Stimulated activated naive CD8-positive, alpha-beta T cell treated with anti-CD3 and anti-CD28 coated beads, Interleukin-15, amount 100 ng/mL, for 72 hours (primary cell): Measurements from ENCODE around the gene ZSCAN21.

Source experiments
- ATAC-seq: fragments of 150-1000 bp; cut with Tn5 transposase; 2 replicates; pipeline ENCODE4 v1.10.0; 2021; ENCODE audit warnings: mild to moderate bottlenecking, moderate library complexity
- DNase-seq, 2 donors: peaks; one replicate each; pipeline ENCODE4 v3.0.0; 2021 to 2022
- H3K27ac Mint-ChIP-seq, 2 donors: one replicate each; pipeline ENCODE4 v1.8.0; 2022; ENCODE audit warnings: mild to moderate bottlenecking in 2 of 2, mixed read lengths in 2 of 2, moderate library complexity in 2 of 2
- H3K27me3 Mint-ChIP-seq: one replicate; pipeline ENCODE4 v1.8.0; 2022; ENCODE audit warnings: mixed read lengths
- H3K4me1 Mint-ChIP-seq: one replicate; pipeline ENCODE4 v1.8.0; 2022; ENCODE audit warnings: mild to moderate bottlenecking, mixed read lengths
- H3K4me3 Mint-ChIP-seq, 2 donors: one replicate each; pipeline ENCODE4 v1.8.0; 2022; ENCODE audit warnings: mild to moderate bottlenecking in 2 of 2, mixed read lengths in 2 of 2, moderate library complexity in 1 of 2
- H3K9me3 Mint-ChIP-seq, 2 donors: one replicate each; pipeline ENCODE4 v1.8.0; 2022; ENCODE audit warnings: mixed read lengths in 2 of 2

Gene ZSCAN21

DNA sequence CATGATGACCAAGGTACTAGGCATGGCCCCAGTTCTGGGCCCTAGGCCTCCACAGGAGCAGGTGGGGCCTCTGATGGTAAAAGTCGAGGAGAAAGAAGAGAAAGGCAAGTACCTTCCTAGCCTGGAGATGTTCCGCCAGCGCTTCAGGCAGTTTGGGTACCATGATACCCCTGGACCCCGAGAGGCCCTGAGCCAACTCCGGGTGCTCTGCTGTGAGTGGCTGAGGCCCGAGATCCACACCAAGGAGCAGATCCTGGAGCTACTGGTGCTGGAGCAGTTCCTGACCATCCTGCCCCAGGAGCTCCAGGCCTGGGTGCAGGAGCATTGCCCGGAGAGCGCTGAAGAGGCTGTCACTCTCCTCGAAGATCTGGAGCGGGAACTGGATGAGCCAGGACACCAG is 7.4 kb downstream of the ZSCAN21 start:
- DNase-seq (no peak), ATAC-seq (no peak)
- Mint-ChIP-seq H3K27ac (no peak overlapping the region), H3K27me3 (no peaks in the 10 kb centered on the region), H3K4me1 (peaks cover 6% of the 10 kb centered on the region), H3K4me3 (no peak overlapping the region), H3K9me3 (no peaks in the 10 kb centered on the region)

DNA sequence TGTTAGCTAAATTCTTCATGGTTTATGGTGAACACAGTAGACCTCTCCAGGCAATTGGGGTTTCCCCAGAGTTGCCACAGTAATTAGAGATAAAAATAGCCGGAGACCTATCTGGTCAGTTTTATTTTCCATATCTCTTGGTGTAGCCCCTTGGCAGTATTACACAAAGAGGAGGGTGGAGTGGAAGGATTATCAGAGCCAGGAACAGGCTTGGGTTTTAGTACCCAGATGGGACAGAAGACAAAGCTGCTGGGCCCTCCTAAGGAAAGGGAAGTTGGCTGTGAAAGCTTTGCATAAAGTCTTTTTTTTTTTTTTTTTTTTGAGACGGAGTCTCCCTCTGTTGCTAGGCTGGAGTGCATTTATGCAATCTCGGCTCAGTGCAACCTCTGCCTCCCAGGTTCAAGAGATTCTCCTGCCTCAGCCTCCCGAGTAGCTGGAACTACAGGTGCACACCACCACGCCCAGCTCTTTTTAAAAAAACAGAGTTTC is 9.7 kb downstream of the ZSCAN21 start:
- ATAC-seq (no peak), DNase-seq (no peak)
- Mint-ChIP-seq H3K4me1 (peaks cover 6% of the 10 kb centered on the region), H3K27ac (no peak overlapping the region), H3K27me3 (no peaks in the 10 kb centered on the region), H3K9me3 (no peaks in the 10 kb centered on the region), H3K4me3 (no peak overlapping the region)

DNA sequence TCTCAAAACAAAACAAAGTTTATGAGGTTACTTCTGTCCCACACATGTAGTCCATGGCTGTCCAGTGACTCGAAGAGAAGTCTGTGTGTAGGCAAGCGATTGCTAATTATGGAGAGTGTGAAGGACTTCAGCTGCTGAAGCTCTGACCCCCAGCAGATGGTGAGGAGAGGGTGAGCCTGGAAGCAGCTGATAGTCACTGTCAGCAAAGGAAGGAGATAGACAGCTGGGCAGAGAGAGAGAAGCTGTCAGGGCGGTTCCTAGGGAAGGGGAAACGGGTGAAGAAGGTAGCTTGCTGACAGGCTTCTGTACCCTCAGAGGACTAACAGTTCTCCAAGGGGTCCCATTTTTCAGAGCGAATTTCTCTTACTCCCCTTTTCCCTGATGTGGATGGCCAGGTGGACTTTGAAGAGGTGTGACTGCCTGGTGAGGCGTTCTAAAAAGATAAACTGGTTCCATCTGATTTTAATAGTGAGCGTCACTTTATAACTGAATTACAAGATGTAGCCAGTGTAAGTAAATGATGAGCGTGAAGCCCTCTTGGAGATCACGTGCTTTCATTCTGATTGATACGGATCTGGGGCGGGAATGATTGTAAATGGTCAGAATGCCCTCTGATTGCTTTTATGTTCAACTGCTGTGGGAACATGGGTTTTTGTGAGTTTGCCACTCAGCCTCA is 12.1 kb downstream of the ZSCAN21 start:
- no peak overlapping the region for H3K4me3 Mint-ChIP-seq
- H3K27ac Mint-ChIP-seq = peak overlapping the region; percentile 48 to 56

DNA sequence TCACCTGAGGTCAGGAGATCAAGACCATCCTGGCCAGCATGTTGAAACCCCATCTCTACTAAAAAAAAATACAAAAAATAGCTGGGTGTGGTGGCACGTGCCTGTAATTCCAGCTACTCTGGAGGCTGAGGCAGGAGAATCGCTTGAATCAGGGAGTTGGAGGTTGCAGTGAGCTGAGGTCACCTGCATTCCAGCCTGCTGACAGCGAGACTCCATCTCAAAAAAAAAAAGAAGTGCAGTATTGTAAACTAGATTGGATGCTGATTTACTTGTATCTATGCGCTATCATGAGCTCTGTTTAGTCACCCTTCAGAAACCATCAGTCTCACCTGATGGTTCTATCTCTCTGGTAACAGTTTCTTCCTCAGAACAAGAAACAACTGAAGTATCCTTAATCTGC is 13.8 kb downstream of the ZSCAN21 start:
- H3K4me1 Mint-ChIP-seq = no peaks in the 10 kb centered on the region
- ATAC-seq (no peak), DNase-seq (no peak)
- H3K27ac Mint-ChIP-seq = no peak overlapping the region
- no peaks in the 10 kb centered on the region for H3K9me3 Mint-ChIP-seq
- H3K27me3 Mint-ChIP-seq = no peaks in the 10 kb centered on the region
- H3K4me3 Mint-ChIP-seq = no peak overlapping the region

More for the DNA sequence above, 12.1 kb downstream of the ZSCAN21 start:
- Mint-ChIP-seq H3K4me1 (peaks cover 6% of the 10 kb centered on the region), H3K9me3 (no peaks in the 10 kb centered on the region), H3K27me3 (no peaks in the 10 kb centered on the region)
- ATAC-seq (no peak), DNase-seq (no peak)

- DNase-seq (no peak), ATAC-seq (no peak)
- Mint-ChIP-seq H3K27ac (no peak overlapping the region), H3K9me3 (no peaks in the 10 kb centered on the region), H3K4me3 (no peak overlapping the region), H3K4me1 (no peaks in the 10 kb centered on the region), H3K27me3 (no peaks in the 10 kb centered on the region)
Observed at GRCh38 chr7:100064162-100064561, 14.6 kb downstream of the ZSCAN21 start.

DNA sequence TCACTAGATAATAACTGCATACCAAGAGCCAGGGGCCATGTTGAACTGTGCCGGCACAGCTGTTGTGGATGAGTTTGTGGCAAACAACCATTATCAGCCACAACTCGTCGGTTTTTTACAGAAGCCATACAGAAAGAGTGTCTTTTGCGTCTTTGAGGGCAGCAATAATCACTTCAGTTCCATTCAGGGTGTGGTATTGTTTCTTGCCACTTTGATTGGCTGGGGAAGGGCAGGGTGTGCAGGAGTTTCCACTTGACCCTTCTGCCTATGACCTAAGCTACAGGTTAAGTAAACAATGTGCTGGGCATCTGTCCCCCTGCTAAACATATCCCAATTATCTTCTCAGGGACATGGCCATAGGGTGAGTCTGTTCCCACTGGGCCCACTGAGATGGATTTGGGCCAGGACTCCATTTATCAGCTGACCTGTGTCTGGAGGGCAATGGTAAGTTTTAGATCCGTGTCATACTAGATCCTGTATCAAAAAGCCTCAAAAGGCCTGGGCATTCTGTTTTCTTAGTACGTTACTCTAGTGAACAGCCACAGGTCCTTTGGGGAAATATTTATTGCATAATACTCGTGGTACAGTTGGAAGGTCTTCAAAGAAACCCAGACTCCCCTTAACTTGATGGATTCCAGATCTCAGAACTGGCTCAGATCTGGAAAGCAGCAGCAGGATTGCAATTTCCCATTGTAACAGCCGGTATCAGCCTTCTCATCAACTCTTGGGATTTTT is 16.0 kb downstream of the ZSCAN21 start:
- DNase-seq = no peak
- Mint-ChIP-seq H3K27ac (no peak overlapping the region), H3K9me3 (peaks cover 0 to 9% of the 10 kb centered on the region in 2 donors), H3K4me1 (no peaks in the 10 kb centered on the region), H3K27me3 (no peaks in the 10 kb centered on the region), H3K4me3 (no peak overlapping the region)
- no peak for ATAC-seq

GRCh38 chr7:100066953-100067352 is 17.4 kb downstream of the ZSCAN21 start:
- Mint-ChIP-seq H3K4me3 (no peak overlapping the region), H3K4me1 (no peaks in the 10 kb centered on the region), H3K27ac (no peak overlapping the region), H3K27me3 (no peaks in the 10 kb centered on the region), H3K9me3 (peaks cover 10 to 22% of the 10 kb centered on the region in 2 donors)
- no peak for DNase-seq
- ATAC-seq = no peak

GRCh38 chr7:100069991-100070390 is 20.4 kb downstream of the ZSCAN21 start:
- ATAC-seq (no peak), DNase-seq (no peak)
- Mint-ChIP-seq H3K27me3 (no peaks in the 10 kb centered on the region), H3K27ac (no peak overlapping the region), H3K4me1 (no peaks in the 10 kb centered on the region), H3K4me3 (no peak overlapping the region), H3K9me3 (peaks cover 27 to 33% of the 10 kb centered on the region in 2 donors)

- Mint-ChIP-seq H3K4me3 (no peak overlapping the region), H3K4me1 (no peaks in the 10 kb centered on the region), H3K27me3 (no peaks in the 10 kb centered on the region)
Observed at GRCh38 chr7:100071018-100071723, 21.6 kb downstream of the ZSCAN21 start.

GRCh38 chr7:100072462-100072861 is 22.9 kb downstream of the ZSCAN21 start:
- Mint-ChIP-seq H3K27ac (no peak overlapping the region), H3K9me3 (peaks cover 27 to 33% of the 10 kb centered on the region in 2 donors), H3K27me3 (no peaks in the 10 kb centered on the region), H3K4me1 (no peaks in the 10 kb centered on the region), H3K4me3 (no peak overlapping the region)
- ATAC-seq (no peak), DNase-seq (no peak)

More at GRCh38 chr7:100071018-100071723, 21.6 kb downstream of the ZSCAN21 start:
- DNase-seq (no peak), ATAC-seq (no peak)
- Mint-ChIP-seq H3K27ac (no peak overlapping the region), H3K9me3 (peaks cover 27 to 33% of the 10 kb centered on the region in 2 donors)

- ATAC-seq (no peak), DNase-seq (no peak)
- Mint-ChIP-seq H3K27me3 (no peaks in the 10 kb centered on the region), H3K27ac (no peak overlapping the region), H3K4me3 (no peak overlapping the region), H3K4me1 (peaks cover 11% of the 10 kb centered on the region), H3K9me3 (peaks cover 27 to 32% of the 10 kb centered on the region in 2 donors)
Observed at GRCh38 chr7:100074841-100075240, 25.3 kb downstream of the ZSCAN21 start.

GRCh38 chr7:100075418-100075817 is 25.8 kb downstream of the ZSCAN21 start:
- DNase-seq (no peak), ATAC-seq (no peak)
- no peak overlapping the region for H3K27ac Mint-ChIP-seq
- H3K4me1 Mint-ChIP-seq = peaks cover 17% of the 10 kb centered on the region
- no peaks in the 10 kb centered on the region for H3K27me3 Mint-ChIP-seq
- H3K9me3 Mint-ChIP-seq = peaks cover 27% of the 10 kb centered on the region in 2 donors
- H3K4me3 Mint-ChIP-seq = no peak overlapping the region

GRCh38 chr7:100077205-100077604 is 27.6 kb downstream of the ZSCAN21 start:
- Mint-ChIP-seq H3K4me1 (peaks cover 29% of the 10 kb centered on the region), H3K27ac (peak overlapping the region; percentile 83 to 84), H3K27me3 (no peaks in the 10 kb centered on the region), H3K9me3 (peaks cover 9 to 14% of the 10 kb centered on the region in 2 donors), H3K4me3 (no peak overlapping the region)
- no peak for DNase-seq
- no peak for ATAC-seq

DNA sequence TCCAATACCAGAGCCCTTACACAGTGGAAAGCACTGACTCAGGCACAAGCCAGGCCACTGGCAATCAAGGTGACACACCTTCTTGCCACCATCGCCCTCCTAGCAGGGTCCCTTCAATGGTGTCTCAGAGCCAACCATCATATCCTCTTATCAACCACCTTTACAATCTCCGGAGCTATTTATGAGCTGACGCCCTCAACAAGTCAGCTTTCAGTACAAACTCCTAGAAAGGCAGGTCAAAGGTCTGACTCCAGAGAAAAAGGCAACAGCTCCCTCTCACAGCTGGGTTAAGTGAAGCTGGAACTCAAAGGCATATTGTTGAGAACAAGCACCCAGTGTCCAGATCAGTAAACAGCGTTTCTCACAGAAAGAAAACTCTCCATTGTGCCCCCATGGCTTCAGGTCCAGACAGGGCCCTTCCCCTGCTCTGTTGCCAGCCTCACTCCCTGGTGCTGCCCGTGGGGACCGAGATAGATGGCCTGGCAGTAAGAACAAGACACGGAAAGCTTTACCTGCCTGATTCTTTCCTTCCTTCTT is 29.5 kb downstream of the ZSCAN21 start:
- DNase-seq (no peak), ATAC-seq (no peak)
- Mint-ChIP-seq H3K4me3 (no peak overlapping the region), H3K27me3 (no peaks in the 10 kb centered on the region), H3K9me3 (no peaks in the 10 kb centered on the region), H3K27ac (no peak overlapping the region), H3K4me1 (peaks cover 39% of the 10 kb centered on the region)

DNA sequence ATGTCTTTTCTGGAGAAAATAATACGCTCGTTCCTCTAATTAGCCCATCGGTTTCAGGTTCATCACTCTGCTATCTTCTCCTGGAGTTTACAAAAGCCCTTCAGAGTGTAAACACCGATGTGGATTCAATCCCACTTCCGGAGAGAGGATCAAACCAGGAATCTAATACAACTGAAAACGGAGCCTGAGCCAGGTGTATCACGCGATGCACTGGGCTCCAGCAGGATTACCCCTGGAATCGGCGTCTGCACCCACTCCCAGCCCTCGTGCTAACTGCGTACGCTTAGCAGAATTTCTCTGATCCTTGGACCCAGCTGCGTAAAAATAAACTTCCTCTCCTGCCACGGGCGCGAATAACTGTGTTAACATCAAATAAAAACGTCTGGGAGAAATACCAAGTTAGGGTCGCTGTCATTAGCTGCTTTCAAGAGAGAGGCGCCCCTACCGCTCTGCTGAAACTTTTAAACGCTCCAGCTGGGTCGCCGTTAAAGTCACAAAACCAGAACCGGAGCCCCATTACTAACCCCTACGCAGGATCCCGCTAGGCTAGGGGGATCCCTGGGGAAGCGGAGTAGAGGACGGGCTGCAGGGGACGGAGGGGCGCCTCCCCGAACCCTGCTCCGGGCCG is 31.4 kb downstream of the ZSCAN21 start:
- H3K4me1 Mint-ChIP-seq = peaks cover 42% of the 10 kb centered on the region
- peak overlapping the region; percentile 87 to 90 for H3K4me3 Mint-ChIP-seq
- H3K27me3 Mint-ChIP-seq = no peaks in the 10 kb centered on the region
- no peak for DNase-seq
- no peaks in the 10 kb centered on the region for H3K9me3 Mint-ChIP-seq
- ATAC-seq = no peak
- peak overlapping the region; percentile 89 to 97 for H3K27ac Mint-ChIP-seq
